Measurements from ENCODE around the gene CARNS1. TPM values are rescaled to one million over a fixed set of nuclear protein-coding genes. Genes with fewer than 3 reads are reported as not detected.

CARNS1 gene
- polyA plus RNA-seq, 1 of the 3 experiments (the other 2 are of a cell fraction): 0.23 TPM

DNA sequence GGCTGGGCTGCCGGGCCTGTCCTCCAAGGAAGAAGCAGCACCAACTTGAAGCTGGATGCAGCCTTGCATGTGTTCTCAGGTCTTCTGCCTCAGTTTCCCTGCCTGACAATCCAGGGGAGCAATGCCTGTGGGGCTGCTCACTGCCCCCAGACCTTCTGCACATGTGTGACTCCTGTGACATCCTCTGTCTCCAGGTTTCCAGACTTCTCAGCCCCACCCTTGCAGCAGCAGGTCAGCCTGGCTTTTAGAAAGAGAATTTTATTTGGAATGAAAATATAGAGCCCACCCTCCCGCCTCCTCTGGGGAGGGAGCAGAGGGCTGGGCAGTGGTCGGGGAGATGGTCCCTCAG lies 22.3 kb downstream of the CARNS1 start:
- H4K20me1 ChIP-seq (ENCODE audit: insufficient read depth): no peaks in the 10 kb centered on the region
- no peak overlapping the region for H3K9ac ChIP-seq
- CTCF ChIA-PET: no interaction called here
- no peak for TF ChIP-seq TCF12 (IDR thresholded peaks at IDR 0.05)
- no peak for TF ChIP-seq NFIC (IDR thresholded peaks at IDR 0.05; ENCODE audit: borderline replicate concordance)
- TF ChIP-seq GABPA (IDR thresholded peaks at IDR 0.05; ENCODE audit: low read depth): no peak
- TF ChIP-seq JUND (IDR thresholded peaks at IDR 0.05): no peak
- TF ChIP-seq RAD21 (IDR thresholded peaks at IDR 0.05; ENCODE audit: low read length): no peak
- no peak for TF ChIP-seq EZH2phosphoT487 (IDR thresholded peaks at IDR 0.05; ENCODE audit: borderline replicate concordance, low read depth)
- H3K9me2 ChIP-seq: no peaks in the 10 kb centered on the region
- no peaks in the 10 kb centered on the region for H3K27me3 ChIP-seq (ENCODE audit: insufficient read depth)
- POLR2A ChIA-PET: interaction anchor here (0.8 to 1.0 kb wide), 2 partner anchors 9 kb away, joined by 3 to 4 read pairs; partner anchors contain the start of gene RPS6KB2
- H3K27ac ChIP-seq (ENCODE audit: low read depth in 2 of 2, low read length in 1 of 2): no peak overlapping the region
- 89% methylated on average over 3 of the region's 3 CpGs for WGBS (ENCODE audit: low lambda C conversion rate)
- H3K4me2 ChIP-seq: no peak overlapping the region
- H3K79me2 ChIP-seq (ENCODE audit: insufficient read depth): peaks cover 7% of the 10 kb centered on the region; the same call in 1 of the 2 replicates
- H3K9me3 ChIP-seq: no peaks in the 10 kb centered on the region
- H3F3A ChIP-seq (replicated peaks; ENCODE audit: insufficient read depth): no peaks in the 10 kb centered on the region
- peaks cover 1 to 49% of the 10 kb centered on the region in 2 experiments for H3K36me3 ChIP-seq (replicated peaks in 1 of 2; ENCODE audit: control insufficient read depth in 1 of 2, insufficient read depth in 2 of 2, low read length in 1 of 2)
- H3K4me1 ChIP-seq (ENCODE audit: control insufficient read depth in 1 of 2, insufficient read depth in 2 of 2, low read depth in 1 of 2, low read length in 1 of 2): peaks cover 4 to 11% of the 10 kb centered on the region in 2 experiments; a peak in 2 of 4 replicates
- no peak overlapping the region for H3K4me3 ChIP-seq (ENCODE audit: low read depth in 2 of 2, low read length in 1 of 2)
- no peak for DNase-seq
- H2AFZ ChIP-seq (ENCODE audit: low read depth): no peak overlapping the region

DNA sequence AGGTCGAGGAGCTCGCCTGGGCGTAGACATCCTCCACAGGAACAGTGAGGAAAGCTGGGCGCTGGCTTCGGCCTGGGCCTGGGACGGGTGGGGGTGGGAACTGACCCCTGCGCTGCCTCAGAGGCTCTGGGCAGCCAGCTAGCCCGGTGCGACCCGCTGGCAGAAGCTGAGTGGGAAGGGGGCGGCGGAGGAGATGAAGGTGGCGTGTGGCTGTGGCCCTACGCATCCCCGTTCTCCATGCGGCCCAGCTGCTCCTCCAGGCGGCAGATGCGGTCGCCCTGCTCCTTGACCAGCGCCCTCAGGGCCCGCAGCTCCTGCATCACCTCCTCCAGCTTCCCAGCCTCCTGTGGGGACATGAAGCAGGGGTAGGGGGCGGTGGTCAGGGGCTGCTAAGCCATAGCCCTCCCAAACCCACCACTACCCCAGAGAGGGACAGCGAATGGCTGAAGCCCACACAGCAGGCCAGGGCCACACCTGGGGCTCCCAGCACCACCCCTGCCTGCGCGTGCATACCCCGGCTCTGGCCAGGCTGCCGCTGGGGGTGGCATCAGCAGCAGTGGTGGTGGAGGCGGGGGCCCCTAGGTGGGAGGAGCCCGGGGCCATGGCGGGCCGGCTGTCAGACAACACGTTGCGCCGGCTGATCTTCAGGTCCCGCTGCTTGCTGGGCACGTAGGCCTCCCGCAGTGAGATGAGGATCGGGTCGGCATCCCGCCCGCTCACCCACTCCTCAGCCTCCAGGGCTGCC lies 22.9 kb downstream of the CARNS1 start:
- no peak for DNase-seq
- H3K4me3 ChIP-seq (ENCODE audit: low read depth in 2 of 2, low read length in 1 of 2): no peak overlapping the region
- H3K79me2 ChIP-seq (ENCODE audit: insufficient read depth): peaks cover 12% of the 10 kb centered on the region; the same call in 1 of the 2 replicates
- no peaks in the 10 kb centered on the region for H3K9me3 ChIP-seq
- no peaks in the 10 kb centered on the region for H3K27me3 ChIP-seq (ENCODE audit: insufficient read depth)
- 93% methylated on average over 22 of the region's 41 CpGs for WGBS (ENCODE audit: low lambda C conversion rate)
- no peaks in the 10 kb centered on the region for H3K9me2 ChIP-seq
- POLR2A ChIA-PET: interaction anchor here (0.8 kb wide), 1 partner anchor 9 kb away, joined by 4 read pairs; the partner anchor contains the start of gene RPS6KB2
- H3K4me2 ChIP-seq: no peak overlapping the region
- TF ChIP-seq YY1 (IDR thresholded peaks at IDR 0.05; ENCODE audit: low read depth) (no peak), RCOR1 (IDR thresholded peaks at IDR 0.05; ENCODE audit: low read length) (no peak), TEAD4 (IDR thresholded peaks at IDR 0.05; ENCODE audit: borderline replicate concordance, insufficient read depth) (no peak), NFIC (IDR thresholded peaks at IDR 0.05; ENCODE audit: borderline replicate concordance) (no peak), ELF1 (IDR thresholded peaks at IDR 0.05) (no peak), MXI1 (IDR thresholded peaks at IDR 0.05; ENCODE audit: low read depth, low read length) (no peak), SMC3 (IDR thresholded peaks at IDR 0.05; ENCODE audit: low read depth, low read length) (no peak), FOSL2 (IDR thresholded peaks at IDR 0.05; ENCODE audit: borderline replicate concordance, low read depth) (no peak), RAD21 (IDR thresholded peaks at IDR 0.05; ENCODE audit: low read length) (no peak), TCF12 (IDR thresholded peaks at IDR 0.05) (no peak), SIN3A (IDR thresholded peaks at IDR 0.05; ENCODE audit: borderline replicate concordance, low read depth, low read length) (no peak), EZH2phosphoT487 (IDR thresholded peaks at IDR 0.05; ENCODE audit: borderline replicate concordance, low read depth) (no peak), FOXM1 (IDR thresholded peaks at IDR 0.05; ENCODE audit: low read depth) (no peak), TAF1 (IDR thresholded peaks at IDR 0.05; ENCODE audit: borderline replicate concordance, low read depth, low read length) (no peak), RFX5 (IDR thresholded peaks at IDR 0.05; ENCODE audit: low read length) (no peak)
- TF ChIP-seq, protein P1, sequence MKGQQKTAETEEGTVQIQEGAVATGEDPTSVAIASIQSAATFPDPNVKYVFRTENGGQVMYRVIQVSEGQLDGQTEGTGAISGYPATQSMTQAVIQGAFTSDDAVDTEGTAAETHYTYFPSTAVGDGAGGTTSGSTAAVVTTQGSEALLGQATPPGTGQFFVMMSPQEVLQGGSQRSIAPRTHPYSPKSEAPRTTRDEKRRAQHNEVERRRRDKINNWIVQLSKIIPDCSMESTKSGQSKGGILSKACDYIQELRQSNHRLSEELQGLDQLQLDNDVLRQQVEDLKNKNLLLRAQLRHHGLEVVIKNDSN (IDR thresholded peaks at IDR 0.05; ENCODE audit: borderline replicate concordance, low read depth): no peak
- TF ChIP-seq, protein P2, sequence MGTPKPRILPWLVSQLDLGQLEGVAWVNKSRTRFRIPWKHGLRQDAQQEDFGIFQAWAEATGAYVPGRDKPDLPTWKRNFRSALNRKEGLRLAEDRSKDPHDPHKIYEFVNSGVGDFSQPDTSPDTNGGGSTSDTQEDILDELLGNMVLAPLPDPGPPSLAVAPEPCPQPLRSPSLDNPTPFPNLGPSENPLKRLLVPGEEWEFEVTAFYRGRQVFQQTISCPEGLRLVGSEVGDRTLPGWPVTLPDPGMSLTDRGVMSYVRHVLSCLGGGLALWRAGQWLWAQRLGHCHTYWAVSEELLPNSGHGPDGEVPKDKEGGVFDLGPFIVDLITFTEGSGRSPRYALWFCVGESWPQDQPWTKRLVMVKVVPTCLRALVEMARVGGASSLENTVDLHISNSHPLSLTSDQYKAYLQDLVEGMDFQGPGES (IDR thresholded peaks at IDR 0.05; ENCODE audit: low read depth, low read length): no peak
- TF ChIP-seq, protein P3, sequence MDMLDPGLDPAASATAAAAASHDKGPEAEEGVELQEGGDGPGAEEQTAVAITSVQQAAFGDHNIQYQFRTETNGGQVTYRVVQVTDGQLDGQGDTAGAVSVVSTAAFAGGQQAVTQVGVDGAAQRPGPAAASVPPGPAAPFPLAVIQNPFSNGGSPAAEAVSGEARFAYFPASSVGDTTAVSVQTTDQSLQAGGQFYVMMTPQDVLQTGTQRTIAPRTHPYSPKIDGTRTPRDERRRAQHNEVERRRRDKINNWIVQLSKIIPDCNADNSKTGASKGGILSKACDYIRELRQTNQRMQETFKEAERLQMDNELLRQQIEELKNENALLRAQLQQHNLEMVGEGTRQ (IDR thresholded peaks at IDR 0.05; ENCODE audit: borderline replicate concordance, low read depth, low read length): no peak
- TF ChIP-seq, protein P4, sequence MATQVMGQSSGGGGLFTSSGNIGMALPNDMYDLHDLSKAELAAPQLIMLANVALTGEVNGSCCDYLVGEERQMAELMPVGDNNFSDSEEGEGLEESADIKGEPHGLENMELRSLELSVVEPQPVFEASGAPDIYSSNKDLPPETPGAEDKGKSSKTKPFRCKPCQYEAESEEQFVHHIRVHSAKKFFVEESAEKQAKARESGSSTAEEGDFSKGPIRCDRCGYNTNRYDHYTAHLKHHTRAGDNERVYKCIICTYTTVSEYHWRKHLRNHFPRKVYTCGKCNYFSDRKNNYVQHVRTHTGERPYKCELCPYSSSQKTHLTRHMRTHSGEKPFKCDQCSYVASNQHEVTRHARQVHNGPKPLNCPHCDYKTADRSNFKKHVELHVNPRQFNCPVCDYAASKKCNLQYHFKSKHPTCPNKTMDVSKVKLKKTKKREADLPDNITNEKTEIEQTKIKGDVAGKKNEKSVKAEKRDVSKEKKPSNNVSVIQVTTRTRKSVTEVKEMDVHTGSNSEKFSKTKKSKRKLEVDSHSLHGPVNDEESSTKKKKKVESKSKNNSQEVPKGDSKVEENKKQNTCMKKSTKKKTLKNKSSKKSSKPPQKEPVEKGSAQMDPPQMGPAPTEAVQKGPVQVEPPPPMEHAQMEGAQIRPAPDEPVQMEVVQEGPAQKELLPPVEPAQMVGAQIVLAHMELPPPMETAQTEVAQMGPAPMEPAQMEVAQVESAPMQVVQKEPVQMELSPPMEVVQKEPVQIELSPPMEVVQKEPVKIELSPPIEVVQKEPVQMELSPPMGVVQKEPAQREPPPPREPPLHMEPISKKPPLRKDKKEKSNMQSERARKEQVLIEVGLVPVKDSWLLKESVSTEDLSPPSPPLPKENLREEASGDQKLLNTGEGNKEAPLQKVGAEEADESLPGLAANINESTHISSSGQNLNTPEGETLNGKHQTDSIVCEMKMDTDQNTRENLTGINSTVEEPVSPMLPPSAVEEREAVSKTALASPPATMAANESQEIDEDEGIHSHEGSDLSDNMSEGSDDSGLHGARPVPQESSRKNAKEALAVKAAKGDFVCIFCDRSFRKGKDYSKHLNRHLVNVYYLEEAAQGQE (IDR thresholded peaks at IDR 0.05; ENCODE audit: low read depth, low read length): no peak
- no peaks in the 10 kb centered on the region for H4K20me1 ChIP-seq (ENCODE audit: insufficient read depth)
- H2AFZ ChIP-seq (ENCODE audit: low read depth): no peak overlapping the region
- no peaks in the 10 kb centered on the region for H3F3A ChIP-seq (replicated peaks; ENCODE audit: insufficient read depth)
- CTCF ChIA-PET: interaction anchor here (1.0 kb wide), 1 partner anchor 12 kb away, joined by 3 read pairs; no protein-coding TSS in a partner anchor
- peaks cover 4 to 11% of the 10 kb centered on the region in 2 experiments; a peak in 2 of 4 replicates for H3K4me1 ChIP-seq (ENCODE audit: control insufficient read depth in 1 of 2, insufficient read depth in 2 of 2, low read depth in 1 of 2, low read length in 1 of 2)
- H3K9ac ChIP-seq: no peak overlapping the region
- H3K27ac ChIP-seq (ENCODE audit: low read depth in 2 of 2, low read length in 1 of 2): no peak overlapping the region
- H3K36me3 ChIP-seq (replicated peaks in 1 of 2; ENCODE audit: control insufficient read depth in 1 of 2, insufficient read depth in 2 of 2, low read length in 1 of 2): peaks cover 0 to 45% of the 10 kb centered on the region in 2 experiments
